ENCODE data around the gene TAL1.
A peak's percentile ranks its signal among the peaks of the same experiment; 100 is the strongest.

Gene TAL1

GRCh38 chr1:47186267-47187185, 45.5 kb downstream of the TAL1 start:
- no peak for DNase-seq

GRCh38 chr1:47184822-47185677, 47.0 kb downstream of the TAL1 start:
- DNase-seq: no peak

- DNase-seq: no peak
These were observed 47.8 kb downstream of the TAL1 start for GRCh38 chr1:47184090-47184821.

- DNase-seq: no peak
These were observed 48.5 kb downstream of the TAL1 start for GRCh38 chr1:47183308-47184089.

GRCh38 chr1:47182676-47183235, 49.3 kb downstream of the TAL1 start:
- DNase-seq: no peak

GRCh38 chr1:47181955-47182675, 49.9 kb downstream of the TAL1 start:
- DNase-seq: no peak

GRCh38 chr1:47181095-47181954, 50.7 kb downstream of the TAL1 start:
- no peak for DNase-seq

GRCh38 chr1:47180603-47181094, 51.4 kb downstream of the TAL1 start:
- DNase-seq: no peak

GRCh38 chr1:47179988-47180563, 51.9 kb downstream of the TAL1 start:
- DNase-seq: no peak

GRCh38 chr1:47179017-47179987, 52.7 kb downstream of the TAL1 start:
- peak; percentile 51 to 71 for DNase-seq

- no peak for DNase-seq
These were observed 53.4 kb downstream of the TAL1 start for GRCh38 chr1:47178654-47179016.

GRCh38 chr1:47178020-47178419, 54.0 kb downstream of the TAL1 start:
- no peak for DNase-seq

- peak in 1 of 2 donors; percentile 63 for DNase-seq
These were observed 56.6 kb downstream of the TAL1 start for GRCh38 chr1:47175227-47175934.

GRCh38 chr1:47174656-47175020, 57.4 kb downstream of the TAL1 start:
- DNase-seq: no peak

- DNase-seq: no peak
These were observed 59.2 kb downstream of the TAL1 start for GRCh38 chr1:47172782-47173181.
